SU-DHL-6 (cell line): Measurements from ENCODE around the gene ITIH4.

Experiments
- EZH2phosphoT487 ChIP-seq: fragments of 200-600 bp; sonication (generic), shearing (Covaris generic); conservative IDR thresholded peaks from 2 replicates; pipeline ENCODE4 v1.6.1; 2018; ENCODE audit warnings: mild to moderate bottlenecking, antibody characterized with exemption, low read length, moderate library complexity, mixed read lengths
- TF ChIP-seq, protein P1 (sequence below): fragments of 200-600 bp; sonication (generic); IDR thresholded peaks from one replicate; pipeline ENCODE4 v1.5.1; 2017; ENCODE audit warnings: antibody characterized with exemption, mild to moderate bottlenecking, low read length, moderate library complexity; ENCODE audit not compliant: insufficient read depth, poor library complexity, severe bottlenecking

- TF ChIP-seq, protein P1, sequence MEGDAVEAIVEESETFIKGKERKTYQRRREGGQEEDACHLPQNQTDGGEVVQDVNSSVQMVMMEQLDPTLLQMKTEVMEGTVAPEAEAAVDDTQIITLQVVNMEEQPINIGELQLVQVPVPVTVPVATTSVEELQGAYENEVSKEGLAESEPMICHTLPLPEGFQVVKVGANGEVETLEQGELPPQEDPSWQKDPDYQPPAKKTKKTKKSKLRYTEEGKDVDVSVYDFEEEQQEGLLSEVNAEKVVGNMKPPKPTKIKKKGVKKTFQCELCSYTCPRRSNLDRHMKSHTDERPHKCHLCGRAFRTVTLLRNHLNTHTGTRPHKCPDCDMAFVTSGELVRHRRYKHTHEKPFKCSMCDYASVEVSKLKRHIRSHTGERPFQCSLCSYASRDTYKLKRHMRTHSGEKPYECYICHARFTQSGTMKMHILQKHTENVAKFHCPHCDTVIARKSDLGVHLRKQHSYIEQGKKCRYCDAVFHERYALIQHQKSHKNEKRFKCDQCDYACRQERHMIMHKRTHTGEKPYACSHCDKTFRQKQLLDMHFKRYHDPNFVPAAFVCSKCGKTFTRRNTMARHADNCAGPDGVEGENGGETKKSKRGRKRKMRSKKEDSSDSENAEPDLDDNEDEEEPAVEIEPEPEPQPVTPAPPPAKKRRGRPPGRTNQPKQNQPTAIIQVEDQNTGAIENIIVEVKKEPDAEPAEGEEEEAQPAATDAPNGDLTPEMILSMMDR = no peak
- TF ChIP-seq EZH2phosphoT487 = no peak
These were observed 10.9 kb upstream of the ITIH4 start for GRCh38 chr3:52841211-52841980.
